K562 (cell line): ENCODE measurements around the gene SELENOO. TPM values are rescaled to one million over a fixed set of nuclear protein-coding genes. Genes with fewer than 3 reads are reported as not detected.
A peak's percentile ranks its signal among the peaks of the same experiment; 100 is the strongest.

ENCODE experiments used
- AFF1 ChIP-seq, 2 experiments: fragments of 450-650 bp; IDR thresholded peaks; 2 replicates each; pipeline ENCODE4 v1.6.1; 2018; ENCODE audit warnings: mild to moderate bottlenecking in 2 of 2, low read depth in 1 of 2; ENCODE audit not compliant: partially characterized antibody in 2 of 2
- CBFA2T3 ChIP-seq: fragments of 450-650 bp; IDR thresholded peaks from 2 replicates; pipeline ENCODE4 v1.6.1; 2017
- ELK3 ChIP-seq: fragments of 450-650 bp; formaldehyde crosslinking; IDR thresholded peaks from 2 replicates; pipeline ENCODE4 v1.4.0; 2020; ENCODE audit warnings: mild to moderate bottlenecking
- HMG20A ChIP-seq: fragments of 450-650 bp; formaldehyde crosslinking; conservative IDR thresholded peaks from 2 replicates; pipeline ENCODE4 v1.4.0; 2020; ENCODE audit warnings: mild to moderate bottlenecking, mixed read lengths
- IFI16 ChIP-seq: fragments of 250-450 bp; sonication (Bioruptor Pico); IDR thresholded peaks from 2 replicates; pipeline ENCODE4 v2.1.2; 2022; ENCODE audit warnings: mild to moderate bottlenecking, inconsistent platforms
- PREB ChIP-seq: sonication (generic); formaldehyde crosslinking; IDR thresholded peaks from 2 replicates; pipeline ENCODE4 v1.8.1; 2023; ENCODE audit warnings: mild to moderate bottlenecking, missing genetic modification reagents
- PTTG1 ChIP-seq: fragments of 450-650 bp; IDR thresholded peaks from 2 replicates; pipeline ENCODE4 v1.6.1; 2016; ENCODE audit warnings: low read depth, mild to moderate bottlenecking, missing genetic modification characterization, missing compliant biosample characterization
- SIN3B ChIP-seq: fragments of 450-650 bp; IDR thresholded peaks from 2 replicates; pipeline ENCODE4 v1.6.1; 2017; ENCODE audit warnings: low read depth, mild to moderate bottlenecking, moderate library complexity
- SMAD2 ChIP-seq: fragments of 150-350 bp; IDR thresholded peaks from 2 replicates; pipeline ENCODE4 v1.6.1; 2014; ENCODE audit warnings: low read depth, mild to moderate bottlenecking, low read length
- SP2 ChIP-seq: IDR thresholded peaks from 2 replicates; pipeline ENCODE4 v1.6.1; 2011; ENCODE audit warnings: mild to moderate bottlenecking, low read depth, low read length, moderate library complexity; ENCODE audit not compliant: poor library complexity, severe bottlenecking; ENCODE audit errors: extremely low read depth
- TBP ChIP-seq: optimal IDR thresholded peaks from 2 replicates; pipeline ENCODE3; 2011; ENCODE audit warnings: low read depth, low read length, improper control_type of control experiment
- ZBTB33 ChIP-seq: sonication (generic); formaldehyde crosslinking; IDR thresholded peaks from 2 replicates; pipeline ENCODE4 v1.8.1; 2023; ENCODE audit warnings: mild to moderate bottlenecking, missing genetic modification reagents
- ZKSCAN1 ChIP-seq: fragments of 150-350 bp; IDR thresholded peaks from 2 replicates; pipeline ENCODE4 v1.6.1; 2016; ENCODE audit warnings: low read depth, low read length
- ZMIZ1 ChIP-seq, 2 experiments: fragments of 150-350 bp in 1 of 2; IDR thresholded peaks; 2 replicates each; pipeline ENCODE4 v1.6.1; 2012 to 2016; ENCODE audit warnings: low read depth in 2 of 2, low read length in 2 of 2, mild to moderate bottlenecking in 1 of 2, moderate library complexity in 1 of 2
- ZNF408 ChIP-seq: fragments of 250-450 bp; sonication (Bioruptor Pico); IDR thresholded peaks from 2 replicates; pipeline ENCODE4 v1.4.0; 2020; ENCODE audit warnings: low read depth, mild to moderate bottlenecking, moderate library complexity
- polyA plus RNA-seq, 8 experiments: library from polyadenylated mRNA; depleted of rRNA in 4 of 8; stranded (reverse) in 5 of 8; unstranded in 3 of 8; fragments of >200 nt; fragmentation: Nextera tagmentation in 2 of 8; fragmentation: Illumina TruSeq in 1 of 8; extraction: Ambion mirVana in 2 of 8; extraction: Trizol in 1 of 8; gene quantifications; 2 replicates each; pipeline versions ENCODE4 v1.2.1 to v1.2.3, GENCODE V29; 2011 to 2014; ENCODE audit warnings: inconsistent platforms in 1 of 8, missing spikeins in 1 of 8
- total RNA-seq, 7 experiments: library from RNA; depleted of rRNA in 6 of 7; stranded (reverse); fragments of >200 nt in 6 of 7; fragmentation: Illumina TruSeq in 2 of 7; extraction: Trizol in 2 of 7; gene quantifications; 2 replicates each; pipeline versions ENCODE4 v1.2.1 to v1.2.3, GENCODE V29; 2011 to 2021; ENCODE audit warnings: low replicate concordance in 1 of 7

Gene SELENOO
- total and polyA plus RNA-seq, 9 of the 15 experiments (the other 6 are each of a cell fraction or from before 2014, with no cell fraction given): 0.37 to 24.9 (median 8.3) TPM

GRCh38 chr22:50244420-50245213 lies 43.8 kb downstream of the SELENOO start, which contains the start of gene TUBGCP6 (continued):
- TF ChIP-seq ZMIZ1 (IDR thresholded peaks at IDR 0.05; ENCODE audit: low read depth in 2 of 2, low read length in 2 of 2) (no peak), TBP (peak; percentile 60), SMAD2 (no peak), ZBTB33 (0 out of 2 replicates have a peak, but pooled peaks have one; percentile 42), ELK3 (CRISPR knock-in tag) (no peak), PREB (CRISPR knock-in tag) (no peak), ZKSCAN1 (no peak), AFF1 (IDR thresholded peaks at IDR 0.05; ENCODE audit: low read depth in 1 of 2, partially characterized antibody in 2 of 2) (no peak), CBFA2T3 (no peak), ZNF408 (CRISPR knock-in tag) (no peak), PTTG1 (tag) (no peak), SP2 (peak; percentile 16), HMG20A (CRISPR knock-in tag) (no peak), IFI16 (no peak), SIN3B (peak; percentile 92)
